Left lung (tissue), 10 donors: ENCODE results near the gene HMMR. TPM values are rescaled to one million over a fixed set of nuclear protein-coding genes. Genes with fewer than 3 reads are reported as not detected.

Source experiments
- ATAC-seq: fragments of 200-7000 bp; cut with Tn5 transposase; one replicate; pipeline ENCODE4 v1.9.1; 2020; ENCODE audit warnings: moderate library complexity
- DNase-seq, 4 donors: peaks; one replicate each; pipeline ENCODE4 v3.0.0-alpha.2; 2013 to 2020
- H3K27ac ChIP-seq, 2 donors: fragments of 200-600 bp; sonication (generic) in 1 of 2; one replicate each; pipeline versions ENCODE4 v1.5.0 to v1.8.0; 2020 to 2021
- H3K27me3 ChIP-seq, 2 donors: fragments of 200-600 bp; sonication (generic) in 1 of 2; one replicate each; pipeline versions ENCODE4 v1.5.0 to v1.8.0; 2020 to 2021
- H3K36me3 ChIP-seq, 2 donors: fragments of 200-600 bp; sonication (generic) in 1 of 2; one replicate each; pipeline versions ENCODE4 v1.5.0 to v1.8.0; 2020 to 2021
- H3K4me1 ChIP-seq, 2 donors: fragments of 200-600 bp; one replicate each; pipeline ENCODE4 v1.8.0; 2021
- H3K4me3 ChIP-seq, 2 donors: fragments of 200-600 bp; sonication (generic) in 1 of 2; one replicate each; pipeline versions ENCODE4 v1.5.0 to v1.8.0; 2020 to 2021; ENCODE audit warnings: mild to moderate bottlenecking in 1 of 2
- H3K9me3 ChIP-seq, 2 donors: fragments of 200-600 bp; sonication (generic) in 1 of 2; one replicate each; pipeline versions ENCODE4 v1.5.0 to v1.8.0; 2020 to 2021
- CTCF ChIP-seq, 2 donors: fragments of 200-600 bp; sonication (generic) in 1 of 2; IDR thresholded peaks; one replicate each; pipeline versions ENCODE4 v1.5.0 to v1.8.0; 2021; ENCODE audit warnings: antibody characterized with exemption in 2 of 2
- intact Hi-C, 2 donors: fragments of 100-400 bp; cut with DNase I; formaldehyde crosslinking; loops; one replicate each; pipeline versions ENCODE4 v1.11.2 to v1.14.2; 2022
- polyA plus RNA-seq, 6 donors: library from polyadenylated mRNA; unstranded; fragments of 120-200 nt; gene quantifications; one replicate each; pipeline ENCODE4 v1.2.1, GENCODE V29; 2013; ENCODE audit not compliant: insufficient read length in 6 of 6
- total RNA-seq, 2 donors: library from RNA; stranded (reverse); fragmentation: NEBNext Ultra II Directional; extraction: Animal tissue kit (Norgen Biotek cat#: 25700); gene quantifications; one replicate each; pipeline ENCODE4 v1.2.1, GENCODE V29; 2021
- donor health status: DM: no; HTN: yes; CAD: no.
- donor health status: DM: no; HTN: no; CAD: no.

The HMMR gene
- total and polyA plus RNA-seq, 8 donors = 3.6 to 27.5 (median 12.9) TPM

- no peak for TF ChIP-seq CTCF (IDR thresholded peaks at IDR 0.05)
- no peak overlapping the region for H3K4me3 ChIP-seq
- intact Hi-C loops = no loop called here
Observed at GRCh38 chr5:163433271-163433670, 27.2 kb upstream of the HMMR start.

GRCh38 chr5:163434401-163434866, 26.0 kb upstream of the HMMR start:
- Histone ChIP-seq H3K4me1 (peaks cover 11 to 16% of the 10 kb centered on the region in 2 donors), H3K4me3 (no peak overlapping the region), H3K9me3 (no peaks in the 10 kb centered on the region), H3K27ac (no peak overlapping the region), H3K27me3 (no peaks in the 10 kb centered on the region), H3K36me3 (no peaks in the 10 kb centered on the region)
- intact Hi-C loops = no loop called here
- TF ChIP-seq CTCF (IDR thresholded peaks at IDR 0.05) = no peak
- no peak for DNase-seq
- no peak for ATAC-seq

More at GRCh38 chr5:163433271-163433670, 27.2 kb upstream of the HMMR start:
- Histone ChIP-seq H3K27me3 (no peaks in the 10 kb centered on the region), H3K9me3 (no peaks in the 10 kb centered on the region), H3K4me1 (peaks cover under 1 to 5% of the 10 kb centered on the region in 2 donors), H3K36me3 (no peaks in the 10 kb centered on the region), H3K27ac (no peak overlapping the region)
- ATAC-seq (no peak), DNase-seq (no peak)

GRCh38 chr5:163436515-163436914, 23.9 kb upstream of the HMMR start:
- DNase-seq = no peak
- Histone ChIP-seq H3K36me3 (peaks cover 0 to 11% of the 10 kb centered on the region in 2 donors), H3K4me1 (peaks cover 11 to 28% of the 10 kb centered on the region in 2 donors), H3K27ac (peak overlapping the region in 1 of 2 donors; percentile 82), H3K9me3 (no peaks in the 10 kb centered on the region), H3K4me3 (no peak overlapping the region), H3K27me3 (no peaks in the 10 kb centered on the region)
- ATAC-seq = no peak
- TF ChIP-seq CTCF (IDR thresholded peaks at IDR 0.05) = no peak
- intact Hi-C loops = no loop called here

- ATAC-seq = no peak
- TF ChIP-seq CTCF (IDR thresholded peaks at IDR 0.05) = no peak
- DNase-seq = no peak
- peak overlapping the region; percentile 82 for H3K27ac ChIP-seq
- H3K4me1 ChIP-seq = peaks cover 11 to 28% of the 10 kb centered on the region in 2 donors
- no peaks in the 10 kb centered on the region for H3K27me3 ChIP-seq
- H3K9me3 ChIP-seq = no peaks in the 10 kb centered on the region
- peaks cover 0 to 16% of the 10 kb centered on the region in 2 donors for H3K36me3 ChIP-seq
- H3K4me3 ChIP-seq = peak overlapping the region; percentile 92 to 93
- intact Hi-C loops = no loop called here
Observed at GRCh38 chr5:163437011-163437308, 23.5 kb upstream of the HMMR start.

GRCh38 chr5:163437309-163438182, 22.9 kb upstream of the HMMR start, which contains the start of gene CCNG1:
Gene CCNG1, plus strand, starts transcription at chr5:163437595. Its CDS starts 1,662 bp downstream, at chr5:163439257.
- intact Hi-C loops = no loop called here
- Histone ChIP-seq H3K9me3 (no peaks in the 10 kb centered on the region), H3K36me3 (peaks cover 3 to 22% of the 10 kb centered on the region in 2 donors), H3K27me3 (no peaks in the 10 kb centered on the region), H3K4me3 (peak within 1 kb of the TSS; percentile 92 to 93), H3K27ac (peak within 1 kb of the TSS; percentile 82), H3K4me1 (peaks cover 11 to 28% of the 10 kb centered on the region in 2 donors)
- peak; percentile 96 for ATAC-seq
- no peak for TF ChIP-seq CTCF (IDR thresholded peaks at IDR 0.05)
- DNase-seq = peak; percentile 94 to 96 (median 95)
